ENCODE results near the gene PTDSS2.

GRCh38 chr11:494761-495536 lies 44.9 kb downstream of the PTDSS2 start:
- no peak for TF ChIP-seq CTCF (conservative IDR thresholded peaks at IDR 0.05; ENCODE audit: low read depth, low read length)
- no peak for TF ChIP-seq EZH2 (IDR thresholded peaks at IDR 0.05; ENCODE audit: borderline replicate concordance, low read depth, low read length, poor library complexity, severe bottlenecking)

Data from A673 (cell line).